Peyer's patch (tissue), 4 donors: ENCODE data around the gene RBM20.

ENCODE experiments used
- POLR2A ChIP-seq, 2 donors: fragments of 450-650 bp; IDR thresholded peaks; one replicate each; pipeline ENCODE4 v1.5.1; 2017; ENCODE audit warnings: antibody characterized with exemption in 2 of 2, mild to moderate bottlenecking in 2 of 2, moderate library complexity in 2 of 2
- TF ChIP-seq, protein P1 (sequence below), 6 experiments: fragments of 450-650 bp in 4 of 6; fragments of 200-600 bp in 2 of 6; sonication (generic) in 1 of 6; IDR thresholded peaks; one replicate each; pipeline ENCODE4 v1.5.1; 2017 to 2019; ENCODE audit warnings: antibody characterized with exemption in 6 of 6, mild to moderate bottlenecking in 3 of 6, moderate library complexity in 1 of 6

DNA sequence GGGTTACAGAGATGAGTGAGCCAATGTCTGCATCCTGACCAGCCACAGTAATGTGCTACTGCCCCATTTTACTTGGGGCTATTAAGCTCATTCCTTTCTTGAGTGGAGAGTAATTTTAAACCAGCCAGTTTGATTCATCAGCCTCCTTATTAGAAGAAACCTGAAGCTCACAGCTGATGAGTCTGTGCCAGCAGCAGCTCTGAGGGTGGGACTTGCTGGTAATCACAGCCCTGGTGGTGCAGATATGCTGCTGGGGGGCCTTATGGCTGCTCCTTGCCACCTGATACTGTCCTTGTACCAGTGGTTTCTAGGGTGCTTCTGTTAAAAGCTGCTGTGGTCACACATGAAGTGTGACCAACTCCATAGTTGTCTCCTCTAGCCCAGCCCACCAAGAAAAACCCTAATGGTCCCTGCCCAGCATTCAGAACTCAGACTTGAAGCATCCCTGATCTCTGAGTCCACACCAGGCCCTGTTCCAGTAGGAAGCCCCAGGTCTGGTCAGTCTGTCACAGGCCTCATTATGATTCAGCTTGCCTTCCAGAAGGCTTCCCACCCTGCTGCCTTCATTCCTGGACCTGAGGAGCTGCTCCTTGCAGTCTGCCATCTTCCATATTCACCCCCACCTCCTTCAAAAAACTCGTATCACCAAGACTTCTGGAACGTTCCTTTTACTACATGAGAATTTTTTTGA lies 28.9 kb upstream of the RBM20 start:
- TF ChIP-seq POLR2A (IDR thresholded peaks at IDR 0.05) = no peak
- TF ChIP-seq, protein P1, sequence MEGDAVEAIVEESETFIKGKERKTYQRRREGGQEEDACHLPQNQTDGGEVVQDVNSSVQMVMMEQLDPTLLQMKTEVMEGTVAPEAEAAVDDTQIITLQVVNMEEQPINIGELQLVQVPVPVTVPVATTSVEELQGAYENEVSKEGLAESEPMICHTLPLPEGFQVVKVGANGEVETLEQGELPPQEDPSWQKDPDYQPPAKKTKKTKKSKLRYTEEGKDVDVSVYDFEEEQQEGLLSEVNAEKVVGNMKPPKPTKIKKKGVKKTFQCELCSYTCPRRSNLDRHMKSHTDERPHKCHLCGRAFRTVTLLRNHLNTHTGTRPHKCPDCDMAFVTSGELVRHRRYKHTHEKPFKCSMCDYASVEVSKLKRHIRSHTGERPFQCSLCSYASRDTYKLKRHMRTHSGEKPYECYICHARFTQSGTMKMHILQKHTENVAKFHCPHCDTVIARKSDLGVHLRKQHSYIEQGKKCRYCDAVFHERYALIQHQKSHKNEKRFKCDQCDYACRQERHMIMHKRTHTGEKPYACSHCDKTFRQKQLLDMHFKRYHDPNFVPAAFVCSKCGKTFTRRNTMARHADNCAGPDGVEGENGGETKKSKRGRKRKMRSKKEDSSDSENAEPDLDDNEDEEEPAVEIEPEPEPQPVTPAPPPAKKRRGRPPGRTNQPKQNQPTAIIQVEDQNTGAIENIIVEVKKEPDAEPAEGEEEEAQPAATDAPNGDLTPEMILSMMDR (IDR thresholded peaks at IDR 0.05) = no peak
